Stimulated activated CD8-positive, alpha-beta memory T cell treated with anti-CD3 and anti-CD28 coated beads, Interleukin-4, amount 100 ng/mL, for 1 hour (primary cell): ENCODE results near the gene POLR1A.

Experiments used
- DNase-seq, 2 donors: peaks; one replicate each; pipeline ENCODE4 v3.0.0-alpha.2; 2020; ENCODE audit warnings: low read depth in 2 of 2, low spot score in 1 of 2

The POLR1A gene

DNA sequence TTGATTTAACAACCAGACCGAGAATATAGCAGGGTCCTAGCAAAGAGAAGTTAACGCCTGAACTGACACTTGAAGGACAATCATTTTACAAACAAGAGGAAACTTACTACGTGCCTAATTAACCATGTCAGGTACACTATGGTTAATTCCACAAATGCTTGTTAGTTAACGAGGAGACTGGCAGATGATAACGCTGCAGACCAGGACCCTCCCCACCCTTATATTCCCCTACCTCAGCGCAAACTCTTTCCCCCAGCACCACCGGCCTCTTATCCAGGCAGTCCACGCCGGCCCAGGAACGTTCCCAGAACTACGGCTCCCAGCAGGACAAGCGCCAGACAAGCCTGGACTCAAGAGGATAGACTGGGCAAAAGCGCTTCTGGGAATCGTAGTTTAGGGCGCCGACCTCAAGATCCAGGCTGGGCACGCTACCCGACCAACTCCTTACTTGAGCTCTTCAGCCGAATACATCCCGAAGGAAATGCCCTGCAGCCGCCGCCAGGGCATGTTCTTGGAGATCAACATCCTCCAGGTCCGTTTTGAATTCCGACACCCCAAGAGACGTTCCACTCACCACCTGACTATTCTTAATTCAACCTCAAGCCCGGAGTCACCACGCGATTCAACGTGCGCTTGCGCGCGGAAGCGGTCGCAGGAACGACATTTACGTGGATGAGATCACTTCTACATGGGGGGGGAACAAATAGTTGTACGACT is at the start of gene POLR1A:
POLR1A (minus strand) TSS at position 635 of the 717 bp plus-strand sequence; CDS start at position 525, 110 bp downstream.
- peak; percentile 67 to 69 for DNase-seq

DNA sequence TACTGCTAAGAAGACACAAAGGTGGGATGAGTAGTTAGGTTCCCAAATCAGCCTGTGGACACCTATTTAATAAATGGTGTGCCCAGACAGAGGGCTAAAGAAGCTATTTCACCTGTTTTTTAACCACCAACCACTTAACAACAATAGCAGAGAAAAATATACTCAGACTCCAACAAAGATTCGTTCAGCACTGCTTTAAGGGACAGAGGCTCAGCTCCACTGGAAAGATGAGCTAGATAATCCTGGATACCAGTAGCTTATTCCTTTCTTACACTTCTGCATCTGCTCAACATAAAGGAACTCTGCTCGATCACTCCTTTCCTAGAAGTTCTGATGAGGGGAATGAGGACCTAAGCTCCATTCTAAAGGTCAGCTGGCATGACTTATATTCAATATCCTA is 44.8 kb upstream of the POLR1A start:
- DNase-seq, result no peak

DNA sequence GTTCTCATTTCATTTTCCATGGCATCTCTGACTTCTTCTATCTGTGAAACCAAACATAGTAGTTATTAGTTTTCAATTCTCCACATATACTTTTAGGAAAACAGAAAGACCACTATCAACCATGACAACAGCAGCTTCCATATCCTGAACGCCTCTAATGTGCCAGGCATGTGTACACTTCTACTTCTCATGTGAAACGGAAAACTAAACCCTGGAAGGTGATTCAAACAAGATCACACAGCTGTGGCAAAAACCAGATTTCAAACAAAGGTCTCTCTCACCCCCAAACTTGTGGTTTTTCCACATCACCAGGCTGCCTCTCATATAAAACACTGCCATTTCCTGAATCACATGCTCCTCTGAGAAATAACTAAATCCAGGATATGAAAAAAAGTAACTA is 42.1 kb upstream of the POLR1A start:
- no peak for DNase-seq

DNA sequence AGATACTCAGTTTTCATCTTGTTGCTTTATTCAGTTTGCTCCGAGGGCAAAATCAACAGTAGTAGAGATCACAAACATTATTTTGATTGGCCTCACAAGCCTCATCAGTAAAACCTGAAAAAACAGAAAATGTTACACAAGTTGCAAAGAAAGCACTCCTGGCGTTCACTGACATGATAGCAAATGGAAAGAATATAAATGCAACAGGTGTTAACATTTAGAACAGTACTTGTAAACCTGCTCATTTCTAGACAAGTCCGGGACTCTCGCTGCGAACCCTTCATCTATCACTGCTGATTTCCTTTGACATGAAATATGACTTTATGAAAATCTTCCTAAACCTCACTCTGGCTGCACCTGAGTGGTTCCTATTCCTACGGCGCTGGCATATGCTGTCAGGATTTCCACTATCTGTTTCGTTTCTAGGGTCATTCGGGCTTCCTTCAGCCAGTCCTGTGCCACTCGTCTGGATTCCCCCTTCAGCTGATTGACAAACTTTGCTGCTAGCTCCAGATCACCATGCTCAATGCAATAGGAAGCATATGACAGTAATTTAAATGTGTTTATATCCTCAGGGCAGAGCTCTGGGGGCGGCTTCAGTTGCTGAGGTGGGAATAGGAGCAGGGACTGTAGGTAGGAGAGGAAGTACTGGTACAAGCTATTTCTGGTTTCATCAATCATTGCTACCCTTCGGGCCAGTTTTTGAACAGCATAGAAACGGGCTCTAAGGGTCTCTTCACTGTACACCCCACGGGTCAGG is 38.4 kb upstream of the POLR1A start:
- DNase-seq, result no peak

DNA sequence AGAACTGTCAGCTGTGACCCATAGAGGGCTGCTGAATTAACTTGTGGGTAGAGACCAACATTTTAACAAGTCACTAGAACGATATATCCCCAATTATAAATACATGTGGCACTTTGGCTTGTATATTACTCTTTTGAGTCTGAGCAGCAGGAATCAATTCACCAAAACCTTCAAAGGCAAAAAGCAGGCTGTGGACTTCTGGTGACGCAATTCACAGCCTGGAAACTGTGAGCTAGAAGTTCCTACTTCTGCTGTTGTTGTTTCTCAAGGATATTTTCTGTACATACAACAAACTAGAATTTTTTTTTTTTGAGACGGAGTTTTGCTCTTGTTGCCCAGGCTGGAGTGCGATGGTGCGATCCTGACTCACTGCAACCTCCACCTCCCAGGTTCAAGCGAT is 37.6 kb upstream of the POLR1A start:
- no peak for DNase-seq

DNA sequence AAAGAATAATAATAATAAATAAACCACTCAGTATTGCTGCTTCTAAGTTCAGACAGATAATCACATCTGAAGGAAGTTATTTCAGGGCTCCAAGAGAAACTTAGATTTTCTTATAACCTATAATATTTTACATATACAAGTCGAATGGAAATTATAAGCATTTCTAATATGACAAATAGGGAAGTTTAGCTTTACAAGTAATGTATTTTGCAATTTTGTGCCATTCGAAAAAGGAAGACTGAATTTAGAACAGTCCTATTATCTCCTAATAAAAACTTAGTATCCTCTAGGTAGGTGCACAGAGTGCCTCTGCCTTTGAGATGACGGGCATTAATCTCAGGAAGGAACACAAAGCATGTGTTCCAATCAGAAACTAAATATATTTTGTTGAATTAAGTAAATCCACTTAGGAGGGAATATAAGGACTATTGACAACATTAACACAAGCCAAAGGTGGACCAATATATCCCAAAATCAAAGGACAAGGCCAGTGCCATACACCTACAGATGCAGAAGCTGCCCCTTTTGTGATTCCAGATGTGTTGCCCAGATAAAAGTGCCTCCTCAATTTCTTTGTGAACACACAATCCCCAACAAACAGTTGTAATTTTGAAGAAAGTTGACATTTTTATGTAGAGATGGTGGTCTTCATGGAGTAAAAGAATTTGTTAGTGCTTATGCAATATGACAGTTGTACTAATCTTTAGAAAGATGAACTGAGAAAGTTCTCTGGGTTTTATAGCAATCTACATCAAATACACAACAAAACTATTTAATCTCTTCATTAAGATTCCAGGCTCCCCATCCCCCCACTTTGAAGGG is 37.0 kb upstream of the POLR1A start:
- no peak for DNase-seq

DNA sequence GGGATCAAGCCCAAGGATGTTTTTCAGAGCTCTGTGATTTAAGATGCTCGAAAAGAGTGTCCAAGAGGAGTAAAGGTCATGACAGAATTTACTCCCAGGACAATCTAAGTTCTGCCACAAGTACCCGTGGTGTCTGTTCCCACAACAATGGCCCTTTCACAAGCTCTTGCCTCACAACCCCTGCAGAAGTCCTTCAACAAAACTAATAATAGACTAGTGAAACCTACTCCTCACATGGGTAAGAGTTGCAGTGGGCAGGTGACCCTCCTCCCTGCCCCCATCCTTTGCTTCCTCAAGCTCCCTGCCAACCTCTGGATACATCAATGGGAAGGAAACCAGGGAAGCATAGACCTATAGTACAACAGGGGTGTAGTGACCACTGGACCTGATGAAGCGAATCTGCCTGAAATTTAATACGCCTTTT is 35.3 kb upstream of the POLR1A start:
- no peak for DNase-seq

DNA sequence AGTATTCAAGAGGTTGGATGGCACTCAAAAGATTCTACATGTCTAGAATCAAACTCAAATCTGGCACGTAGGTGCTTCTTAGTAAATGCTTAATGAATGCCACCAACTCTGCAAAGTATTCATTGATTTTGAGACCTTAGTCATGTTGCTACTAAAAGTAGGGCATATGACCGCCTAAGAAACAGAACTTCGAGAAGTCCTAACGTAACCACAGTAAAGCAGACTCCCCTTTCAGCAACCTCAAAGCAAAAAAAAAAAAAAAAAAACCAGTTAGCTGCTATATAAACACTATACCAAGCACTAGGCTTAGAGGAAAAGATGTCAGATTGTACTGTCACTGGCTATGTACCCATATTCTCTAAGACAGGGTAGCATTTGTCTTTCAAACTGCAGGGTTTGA is 34.3 kb upstream of the POLR1A start:
- DNase-seq, result no peak

DNA sequence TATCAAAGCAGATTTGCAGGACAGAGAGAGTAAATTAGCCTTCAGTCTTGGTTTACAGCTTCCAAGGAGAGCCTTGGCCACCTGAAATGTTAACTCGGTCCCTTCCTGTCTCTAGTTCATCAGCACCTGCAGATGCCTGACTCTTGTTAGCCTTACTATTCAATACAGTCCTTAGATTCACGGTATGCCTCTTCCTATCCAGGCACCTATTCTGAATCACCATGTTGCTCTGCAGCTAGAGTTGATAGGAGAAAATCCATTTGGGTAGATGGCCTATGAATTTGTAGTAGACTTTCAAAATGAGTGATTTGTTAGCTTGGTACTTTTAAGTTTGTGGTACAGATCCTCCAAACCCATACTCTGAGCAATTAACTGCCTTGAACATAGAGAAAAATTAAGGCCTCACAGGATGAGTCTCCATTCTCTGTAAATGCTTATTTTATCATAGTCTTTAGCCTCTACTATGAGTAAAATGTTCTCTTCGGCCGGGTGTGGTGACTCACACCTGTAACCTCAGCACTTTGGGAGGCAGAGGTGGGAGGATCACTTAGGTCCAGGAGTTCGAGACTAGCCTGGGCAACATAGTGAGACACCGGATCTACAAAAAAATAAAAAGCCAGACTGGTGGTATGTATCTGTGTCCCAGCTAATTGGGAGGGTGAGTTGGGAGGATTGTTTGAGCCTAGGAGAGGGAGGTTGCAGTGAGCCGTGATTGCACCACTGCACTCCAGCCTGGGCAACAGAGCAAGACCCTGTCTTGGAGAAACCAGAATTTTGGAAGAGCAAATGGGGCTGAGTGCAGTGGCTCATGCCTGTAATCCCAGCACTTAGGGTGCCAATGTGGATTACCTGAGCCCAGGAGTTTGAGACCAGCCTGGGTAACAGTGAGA is 33.3 kb upstream of the POLR1A start:
- DNase-seq, result no peak

DNA sequence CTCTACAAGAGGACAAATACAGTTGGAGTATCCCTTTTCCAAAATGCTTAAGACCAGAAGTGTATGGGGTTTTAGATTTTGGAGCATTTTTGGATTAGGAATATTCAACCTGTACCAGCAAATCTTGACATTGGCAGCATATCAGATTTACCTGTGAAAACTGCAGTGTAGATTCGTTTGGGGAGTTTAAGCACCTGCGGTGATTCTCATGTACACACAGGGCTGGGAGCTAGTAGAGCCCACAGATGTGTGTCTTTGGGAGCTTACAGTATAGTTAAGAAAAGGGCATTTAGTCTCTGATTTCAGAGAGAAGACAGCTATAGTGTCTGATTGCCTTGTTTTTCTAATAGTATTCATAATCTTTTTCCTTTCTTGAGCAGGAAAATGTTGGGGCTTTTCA is 30.5 kb upstream of the POLR1A start:
- DNase-seq, result no peak

DNA sequence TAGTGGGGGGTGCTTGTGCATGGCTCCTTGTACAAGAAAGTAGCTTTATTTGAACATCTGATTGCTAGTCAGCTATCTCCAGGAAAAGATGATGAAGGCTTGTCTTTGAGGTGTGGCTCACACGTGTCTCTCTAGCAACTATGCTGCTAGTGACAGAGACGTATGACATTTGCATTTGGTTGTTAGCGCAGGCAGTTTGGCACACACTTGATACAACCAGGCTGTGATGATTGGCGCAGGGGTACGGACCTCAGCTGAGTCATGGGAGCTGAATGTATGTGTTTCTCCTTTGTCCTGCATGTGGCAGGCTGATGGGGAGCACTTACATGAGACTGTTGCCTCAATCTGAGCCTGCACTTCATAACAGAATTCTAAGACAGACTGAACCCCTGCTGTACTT is 30.0 kb upstream of the POLR1A start:
- no peak for DNase-seq

DNA sequence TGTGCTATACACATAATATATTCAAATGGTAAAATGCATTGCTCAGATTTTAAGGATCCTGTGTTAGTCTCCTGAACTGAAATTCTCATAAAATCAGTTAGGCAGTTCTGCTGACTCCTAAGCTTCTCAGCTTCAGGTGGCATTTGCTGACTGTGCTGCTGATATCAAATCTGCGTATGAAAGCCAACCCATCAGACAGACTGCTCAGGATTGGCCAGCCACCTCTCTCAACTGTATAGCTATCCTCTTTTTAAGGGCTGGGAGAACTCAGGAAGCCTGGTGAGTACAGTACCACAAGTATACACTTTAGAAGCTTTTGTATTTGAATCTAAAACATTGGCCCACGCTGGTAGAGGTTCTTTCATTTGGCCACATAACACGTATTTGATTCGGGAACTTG is 29.0 kb upstream of the POLR1A start:
- DNase-seq, result no peak

DNA sequence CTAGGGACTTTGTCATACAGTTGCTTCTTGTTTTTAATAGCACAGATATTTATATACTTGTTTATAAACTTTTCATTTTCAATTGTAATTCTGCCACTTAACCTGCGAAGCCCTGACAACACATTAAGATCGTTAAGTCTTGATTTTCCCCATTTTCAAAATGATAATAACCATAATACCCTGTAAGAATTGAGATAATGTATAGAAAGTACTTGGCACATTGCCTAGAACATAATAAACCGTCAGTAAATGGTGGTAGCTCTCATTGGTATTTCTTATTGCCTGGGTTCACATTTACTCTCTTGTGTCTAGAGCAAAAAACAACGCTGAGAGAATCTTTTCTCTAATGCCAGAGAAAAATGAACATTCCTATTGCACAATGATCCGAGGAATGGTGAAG is 19.0 kb upstream of the POLR1A start:
- no peak for DNase-seq

DNA sequence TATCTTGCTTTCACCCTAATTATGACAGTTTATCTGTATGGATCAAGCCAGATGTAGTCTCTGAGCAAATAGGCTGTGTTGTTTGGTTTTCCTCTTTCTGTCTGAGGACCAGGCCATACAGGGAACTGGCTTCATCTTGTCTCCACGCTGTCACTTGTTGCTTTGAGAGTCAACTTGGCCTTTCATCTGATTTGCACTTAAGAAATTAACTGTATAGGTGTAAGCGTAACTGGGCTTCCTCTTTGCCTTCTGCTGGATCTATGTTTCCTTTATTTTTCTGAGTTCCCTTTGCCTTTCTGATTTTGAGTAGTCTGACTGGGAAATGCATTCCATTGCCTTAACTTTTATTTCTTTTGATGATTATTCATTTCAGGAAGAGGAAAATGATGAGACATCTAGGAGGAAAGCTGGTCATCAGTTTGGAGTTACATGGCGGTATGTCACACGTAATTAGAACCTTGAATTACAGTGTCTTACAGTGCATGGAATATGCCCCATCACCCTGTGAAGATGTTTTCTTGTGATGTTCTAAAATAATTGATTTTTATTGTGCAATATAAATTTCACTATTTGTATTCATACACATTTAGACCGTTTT is 17.7 kb upstream of the POLR1A start:
- DNase-seq, result no peak

DNA sequence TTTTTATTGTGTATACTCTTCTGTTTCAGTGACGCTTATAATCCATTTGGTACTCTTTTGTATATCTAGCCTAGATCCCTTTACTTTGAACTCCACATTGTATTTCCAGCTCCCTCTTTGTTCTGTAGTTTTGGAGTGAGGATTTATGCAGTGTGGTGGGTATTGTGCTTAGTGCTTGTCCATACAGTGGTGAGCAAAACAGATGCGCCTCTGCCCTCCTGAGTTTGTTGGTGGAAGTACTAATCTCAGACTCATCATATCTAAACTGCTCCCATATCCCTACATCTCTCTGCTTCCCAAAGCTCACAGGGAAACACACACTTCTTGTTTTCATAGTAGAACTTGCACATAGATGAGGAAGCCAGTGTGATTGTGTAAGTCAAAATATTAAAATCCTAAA is 12.4 kb upstream of the POLR1A start:
- no peak for DNase-seq

DNA sequence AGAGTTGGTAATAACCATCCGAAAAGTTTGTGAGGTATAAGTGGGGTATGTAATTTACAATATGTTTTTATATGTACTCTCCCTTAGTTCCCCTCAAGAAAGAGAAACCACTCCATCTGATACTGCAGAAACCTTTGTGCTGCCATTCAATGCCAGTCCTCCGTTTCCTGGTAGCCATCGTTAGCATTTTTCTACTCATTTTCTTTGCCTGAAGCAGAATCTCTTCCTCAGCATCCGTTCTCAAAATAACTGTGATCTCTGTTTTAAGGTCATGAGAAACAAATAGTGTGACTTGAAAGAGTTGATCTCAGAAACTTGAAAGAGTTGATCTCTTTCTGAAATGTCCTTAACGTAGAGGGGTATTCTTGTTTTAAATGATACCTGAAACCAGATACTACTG is 1.3 kb upstream of the POLR1A start:
- DNase-seq, result no peak

DNA sequence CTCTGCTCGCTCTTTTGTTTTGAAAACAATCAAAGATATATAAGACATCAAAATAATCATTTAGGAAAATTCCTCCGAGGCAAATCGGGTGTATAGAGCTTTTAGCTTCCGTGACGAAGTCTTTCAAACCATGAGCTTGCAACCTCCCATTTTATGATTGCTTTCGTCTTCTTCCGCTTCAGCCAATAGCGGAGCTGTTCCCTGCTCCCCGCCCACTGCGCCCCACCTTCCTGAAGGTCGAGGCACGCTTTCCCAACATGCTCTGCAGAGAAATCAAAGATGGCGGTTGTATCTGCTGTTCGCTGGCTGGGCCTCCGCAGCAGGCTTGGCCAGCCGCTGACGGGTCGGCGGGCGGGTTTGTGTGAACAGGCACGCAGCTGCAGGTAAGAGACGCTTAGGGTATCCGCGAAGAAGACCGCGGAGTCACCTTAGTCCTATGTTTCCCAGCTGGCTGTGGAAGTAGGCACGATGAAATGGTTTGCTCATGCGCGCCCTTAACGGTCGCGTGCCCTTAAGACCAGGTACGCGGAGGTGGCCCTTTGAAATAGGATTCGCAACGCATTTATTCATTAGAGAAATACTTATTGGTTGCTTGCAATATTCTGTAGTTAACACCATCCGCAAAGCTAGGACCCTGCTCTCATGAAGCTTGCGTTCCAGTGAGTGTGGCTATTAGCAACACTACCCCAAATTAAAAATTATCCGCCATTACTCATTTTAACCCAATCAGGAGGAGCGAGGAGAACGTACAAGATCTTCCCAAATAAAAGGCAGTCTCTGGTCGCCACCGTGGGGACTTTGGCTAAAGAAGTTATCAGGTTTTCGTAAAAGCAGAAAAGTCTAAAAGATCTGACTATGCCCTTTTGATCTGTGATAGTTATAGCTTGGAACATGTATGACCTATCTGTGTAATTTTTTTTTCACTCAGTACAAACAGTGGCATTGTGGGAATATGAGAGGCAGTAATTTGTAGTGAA is 571 bp upstream of the POLR1A start, which contains the start of gene PTCD3:
PTCD3 (plus strand) TSS at position 267 of the 977 bp plus-strand sequence; CDS start at position 280, 13 bp downstream.
- peak; percentile 86 to 87 for DNase-seq

DNA sequence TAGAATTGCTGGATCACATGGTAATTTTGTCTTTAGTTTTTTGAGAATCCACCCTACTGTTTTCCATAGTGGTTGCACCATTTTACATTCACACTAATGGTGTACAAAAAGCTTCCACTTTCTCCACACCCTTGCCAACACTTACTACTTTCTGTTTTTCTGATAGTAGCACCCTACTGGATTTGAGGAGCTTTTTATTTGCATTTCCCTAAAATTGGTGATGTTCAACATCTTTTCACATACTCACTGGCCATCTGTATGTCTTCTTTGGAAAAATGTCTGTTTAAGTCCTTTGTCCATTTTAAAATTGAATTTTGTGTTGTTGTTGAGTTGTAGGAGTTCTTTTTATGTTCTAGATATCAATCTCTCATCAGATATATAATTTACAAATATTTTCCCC is 3.5 kb downstream of the POLR1A start:
- no peak for DNase-seq

DNA sequence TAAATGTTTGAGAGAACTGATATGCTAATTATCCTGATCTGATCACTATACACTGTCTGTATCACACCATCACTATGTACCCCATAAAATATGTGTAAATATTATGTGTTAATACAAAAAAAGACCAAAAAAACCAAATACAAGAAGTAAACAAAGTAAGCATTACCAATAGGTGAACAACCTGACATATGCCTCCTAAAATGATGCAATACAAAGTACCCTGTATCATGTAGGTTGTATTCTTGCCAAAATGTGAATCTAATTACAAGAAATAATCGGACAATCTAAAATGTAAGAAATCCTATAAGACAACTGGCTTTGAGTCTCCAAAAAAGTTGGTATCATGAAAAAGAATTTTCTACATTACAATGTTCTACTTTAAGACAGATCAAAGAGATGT is 7.8 kb downstream of the POLR1A start:
- DNase-seq, result no peak
